Fibroblast of pulmonary artery (primary cell): Measurements from ENCODE around the gene UBE2J1.

Source experiments
- DNase-seq: peaks from one replicate; pipeline ENCODE4 v3.0.0-alpha.2; 2010; ENCODE audit warnings: low read depth
- H3K4me3 ChIP-seq: replicated peaks from 2 replicates; pipeline ENCODE4 v1.5.1; 2011; ENCODE audit warnings: low read depth, mild to moderate bottlenecking, control low read depth, low read length, moderate library complexity
- CTCF ChIP-seq: IDR thresholded peaks from 2 replicates; pipeline ENCODE4 v1.5.1; 2011; ENCODE audit warnings: mild to moderate bottlenecking, control low read depth, low read length, inconsistent platforms; ENCODE audit errors: missing control alignments

Gene UBE2J1

GRCh38 chr6:89388846-89389245 is 36.3 kb upstream of the UBE2J1 start:
- H3K4me3 ChIP-seq = no peak overlapping the region
- no peak for TF ChIP-seq CTCF
- DNase-seq = no peak

GRCh38 chr6:89387516-89388201 is 35.1 kb upstream of the UBE2J1 start:
- no peak overlapping the region for H3K4me3 ChIP-seq
- no peak for TF ChIP-seq CTCF
- no peak for DNase-seq

- no peak for TF ChIP-seq CTCF
- DNase-seq = no peak
- no peak overlapping the region for H3K4me3 ChIP-seq
Measured at GRCh38 chr6:89386917-89387491, 34.5 kb upstream of the UBE2J1 start.

- no peak for TF ChIP-seq CTCF
- H3K4me3 ChIP-seq = no peak overlapping the region
- DNase-seq = no peak
Measured at GRCh38 chr6:89385846-89386245, 33.3 kb upstream of the UBE2J1 start.

- H3K4me3 ChIP-seq = no peak overlapping the region
- peak; percentile 74 for DNase-seq
- TF ChIP-seq CTCF = no peak
Measured at GRCh38 chr6:89385156-89385667, 32.7 kb upstream of the UBE2J1 start.

GRCh38 chr6:89381031-89381430 is 28.5 kb upstream of the UBE2J1 start:
- no peak overlapping the region for H3K4me3 ChIP-seq
- no peak for TF ChIP-seq CTCF
- no peak for DNase-seq

GRCh38 chr6:89379281-89379680 is 26.8 kb upstream of the UBE2J1 start:
- no peak for DNase-seq
- TF ChIP-seq CTCF = no peak
- no peak overlapping the region for H3K4me3 ChIP-seq
